DMS153 (cell line): Measurements from ENCODE around the gene ODF4.
A peak's percentile ranks its signal among the peaks of the same experiment; 100 is the strongest.
"Not testable (repeated sequence)": the region's sequence is repeated elsewhere in the genome, so short reads cannot be mapped to it uniquely, and the experiment has no call there.

Experiments
- DNase-seq: peaks from one replicate; lab custom pipeline; 2025; lab: John Stamatoyannopoulos, UW

The ODF4 gene

DNA sequence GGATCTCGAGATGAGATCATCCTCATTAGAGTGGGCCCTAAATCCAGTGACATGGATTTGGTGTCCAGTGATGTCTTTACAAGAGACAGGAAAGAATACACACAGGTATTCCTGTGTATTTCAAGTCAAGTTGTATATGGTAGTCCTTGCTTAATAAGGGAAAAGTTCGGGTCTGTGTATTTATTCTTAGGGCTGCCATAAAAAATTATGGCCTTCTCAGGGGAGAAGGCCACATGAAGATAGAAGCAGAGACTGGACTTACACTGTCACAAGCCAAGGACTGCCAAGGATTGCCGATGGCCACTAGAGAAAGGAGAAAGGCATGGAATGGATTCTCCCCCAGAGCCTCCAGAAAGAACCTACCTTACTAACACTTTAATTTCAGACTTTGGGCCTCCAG lies 28.6 kb downstream of the ODF4 start:
- no peak for DNase-seq

DNA sequence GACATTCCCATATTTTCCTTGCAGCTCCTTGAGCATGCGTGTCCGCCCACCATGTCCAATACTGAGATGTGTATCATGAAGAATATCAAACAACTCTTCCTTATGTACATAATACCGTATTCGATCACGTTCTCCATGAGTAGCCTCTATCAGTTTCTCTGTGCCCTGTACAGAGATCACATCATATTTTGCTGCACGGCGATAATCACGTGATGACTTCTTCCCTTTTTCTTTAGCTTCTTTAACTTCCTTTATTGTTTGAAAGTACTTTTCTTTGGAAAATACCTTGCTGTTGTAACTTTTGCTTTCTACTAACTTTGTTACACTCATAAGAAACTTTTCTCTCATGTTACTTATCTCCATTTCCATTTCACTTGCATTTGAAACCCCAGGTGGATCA lies 30.3 kb downstream of the ODF4 start:
- DNase-seq: no peak

DNA sequence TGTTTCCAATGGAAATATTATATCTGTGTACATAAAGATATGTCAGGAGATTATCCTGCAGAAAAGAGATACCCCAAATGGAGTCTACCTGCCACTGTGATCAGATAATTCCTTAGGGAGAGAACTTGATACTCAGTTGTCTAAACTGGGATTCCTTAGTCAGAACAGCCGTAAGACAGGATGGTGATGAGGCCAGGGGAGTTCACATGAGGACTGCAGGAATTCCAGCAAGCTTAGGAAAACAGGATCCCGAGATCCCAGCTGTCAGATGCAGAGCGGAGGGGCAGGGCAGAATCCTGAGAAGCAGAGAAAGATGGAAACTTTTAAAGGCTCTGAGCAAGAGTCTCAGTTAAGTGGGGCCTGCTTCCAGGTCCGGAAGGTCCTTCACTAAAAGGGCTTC lies 32.1 kb downstream of the ODF4 start:
- no peak for DNase-seq

DNA sequence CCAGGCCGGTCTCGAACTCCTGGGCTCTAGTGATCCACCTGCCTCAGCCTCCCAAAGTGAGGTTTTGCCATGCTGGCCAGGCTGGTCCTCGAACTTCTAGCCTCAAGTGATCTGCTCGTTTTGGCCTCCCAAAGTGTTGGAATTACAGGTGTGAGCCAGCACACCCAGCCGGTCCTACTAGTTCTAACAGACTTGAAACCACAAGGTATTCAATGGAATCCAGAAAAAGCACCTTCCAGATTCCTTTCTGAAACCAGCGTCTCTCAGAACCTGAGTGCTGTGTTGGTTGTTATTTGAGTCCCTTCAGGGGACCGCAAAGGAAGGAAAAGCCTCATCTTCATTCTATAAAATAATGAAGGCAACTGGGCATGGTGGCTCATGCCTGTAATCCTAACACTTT lies 32.8 kb downstream of the ODF4 start:
- no peak for DNase-seq

DNA sequence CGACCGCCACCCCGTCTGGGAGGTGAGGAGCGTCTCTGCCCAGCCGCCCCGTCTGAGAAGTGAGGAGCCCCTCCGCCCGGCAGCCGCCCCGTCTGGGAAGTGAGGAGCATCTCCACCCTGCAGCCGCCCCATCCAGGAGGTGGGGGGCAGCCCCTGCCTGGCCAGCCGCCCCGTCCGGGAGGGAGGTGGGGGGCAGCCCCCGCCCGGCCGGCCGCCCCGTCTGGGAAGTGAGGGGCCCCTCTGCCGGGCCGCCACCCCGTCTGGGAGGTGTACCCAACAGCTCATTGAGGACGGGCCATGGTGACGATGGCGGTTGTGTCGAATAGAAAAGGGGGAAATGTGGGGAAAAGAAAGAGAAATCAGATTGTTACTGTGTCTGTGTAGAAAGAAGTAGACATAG lies 34.2 kb downstream of the ODF4 start:
- not testable (repeated sequence) for DNase-seq

DNA sequence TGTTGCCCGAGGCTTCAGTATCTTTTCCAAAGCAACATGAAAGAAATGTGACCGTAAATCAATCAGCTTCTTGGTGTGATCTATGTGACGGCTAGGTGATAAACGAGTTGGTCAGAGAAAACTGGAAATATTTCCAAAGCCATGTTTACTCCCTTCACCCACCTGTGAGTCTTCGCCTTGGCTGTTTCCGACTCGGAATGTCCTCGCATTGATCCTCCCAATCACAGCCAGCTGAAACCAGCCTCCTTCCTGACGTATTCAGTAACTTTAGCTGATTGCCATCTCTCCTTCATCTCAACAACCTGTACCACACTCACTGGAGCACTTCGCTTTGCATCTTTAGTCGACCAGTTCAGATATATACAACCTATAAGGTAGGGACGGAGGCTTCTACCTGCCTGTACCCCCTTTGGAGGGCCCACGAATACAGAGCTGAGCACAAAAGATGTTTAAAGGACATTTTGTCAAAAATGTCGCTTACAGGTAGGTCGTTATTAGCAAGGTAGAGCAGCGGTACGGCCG lies 36.2 kb downstream of the ODF4 start:
- no peak for DNase-seq

DNA sequence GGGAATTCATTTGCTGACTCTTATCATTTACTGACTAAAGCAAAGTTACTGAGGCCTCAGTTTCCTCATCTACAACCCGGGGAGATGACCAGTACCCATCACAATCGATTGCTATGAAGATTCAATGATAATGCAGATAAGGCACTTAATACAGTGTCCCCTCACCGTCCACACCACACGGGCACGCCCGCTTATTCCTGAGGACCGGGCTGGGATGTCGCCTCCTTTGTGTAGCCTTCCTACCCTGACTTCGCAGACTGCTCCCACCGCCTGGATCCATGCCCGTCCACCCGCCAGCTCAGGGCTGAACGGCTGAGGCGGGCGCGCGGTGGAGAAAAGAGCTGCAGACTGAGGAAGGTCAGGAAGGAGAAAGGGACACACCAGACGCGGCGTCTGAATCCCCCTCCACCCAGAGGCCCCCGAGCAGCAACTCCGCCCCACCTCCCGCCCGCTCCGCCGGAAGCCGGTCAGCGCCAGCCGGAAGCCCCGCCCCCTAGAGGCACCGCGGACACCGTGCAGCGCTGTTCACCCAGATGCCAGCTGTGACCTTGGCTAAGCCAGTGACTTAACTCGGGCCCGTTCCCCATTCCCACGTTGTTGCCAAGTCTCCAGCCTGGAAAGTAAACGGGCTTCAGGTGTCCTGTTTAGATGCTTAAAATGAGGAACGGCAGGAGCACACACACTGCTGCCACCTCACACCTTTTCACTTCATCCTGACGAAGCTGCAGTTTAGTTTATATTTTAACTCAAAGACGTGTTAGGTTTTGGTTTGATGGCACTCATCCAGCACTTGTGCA lies 36.8 kb downstream of the ODF4 start, which contains the start of gene KRABD2:
Gene KRABD2, minus strand, starts transcription at position 434 of the 797 bp plus-strand sequence.
- DNase-seq: peak; percentile 29

DNA sequence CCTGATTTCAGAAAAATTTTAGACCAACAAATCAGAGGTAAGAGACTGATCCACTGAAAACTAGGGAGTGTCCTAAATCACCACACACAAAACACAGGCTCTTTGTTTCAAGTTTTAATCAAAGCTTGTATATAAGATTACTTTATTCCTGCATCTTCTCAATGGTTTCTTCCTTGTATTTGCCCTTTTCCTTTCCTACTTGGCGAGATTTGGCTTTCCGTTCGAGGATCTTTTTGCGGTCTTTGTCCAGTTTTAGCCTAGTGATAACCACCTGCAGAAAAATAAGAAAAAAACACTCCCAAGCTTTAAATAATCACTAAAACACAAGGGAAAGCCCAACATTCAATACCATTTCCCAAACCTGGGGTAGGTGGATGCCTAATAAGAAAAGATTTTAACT lies 37.8 kb downstream of the ODF4 start:
- no peak for DNase-seq

DNA sequence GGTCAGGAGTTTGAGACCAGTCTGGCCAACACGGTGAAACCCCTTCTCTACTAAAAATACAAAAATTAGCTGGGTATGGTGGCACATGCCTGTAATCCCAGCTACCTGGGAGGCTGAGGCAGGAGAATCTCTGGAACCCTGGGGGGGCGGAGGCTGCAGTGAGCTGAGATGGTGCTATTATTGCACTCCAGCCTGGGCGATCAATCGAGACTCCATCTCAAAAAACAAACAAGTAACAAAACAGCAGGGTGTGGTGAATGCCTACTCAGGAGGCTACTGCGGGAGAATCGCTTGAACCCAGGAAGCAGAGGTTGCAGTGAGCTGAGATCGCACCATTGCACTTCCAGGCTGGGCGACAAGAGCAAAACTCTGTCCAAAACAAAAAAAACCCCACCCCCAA lies 38.5 kb downstream of the ODF4 start:
- DNase-seq: not testable (repeated sequence)

DNA sequence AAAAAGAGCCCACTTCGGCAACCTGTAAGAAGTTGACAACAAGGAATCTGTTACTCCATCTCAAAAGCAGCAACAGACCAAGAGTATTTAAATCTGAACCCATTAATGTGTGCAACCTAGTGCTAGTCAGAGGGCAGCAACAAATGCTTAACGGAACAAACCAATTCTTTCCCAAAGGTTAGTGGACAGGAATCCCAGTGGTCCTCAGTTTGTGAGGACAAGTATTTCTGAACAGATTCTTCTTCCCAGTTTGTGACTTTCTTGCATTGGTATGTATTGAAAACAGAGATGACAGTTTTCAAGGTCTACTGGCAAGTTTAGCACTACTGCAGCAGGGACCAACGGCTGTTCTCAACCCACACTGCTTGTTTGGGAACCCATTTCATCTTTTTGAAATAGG lies 40.4 kb downstream of the ODF4 start:
- no peak for DNase-seq

DNA sequence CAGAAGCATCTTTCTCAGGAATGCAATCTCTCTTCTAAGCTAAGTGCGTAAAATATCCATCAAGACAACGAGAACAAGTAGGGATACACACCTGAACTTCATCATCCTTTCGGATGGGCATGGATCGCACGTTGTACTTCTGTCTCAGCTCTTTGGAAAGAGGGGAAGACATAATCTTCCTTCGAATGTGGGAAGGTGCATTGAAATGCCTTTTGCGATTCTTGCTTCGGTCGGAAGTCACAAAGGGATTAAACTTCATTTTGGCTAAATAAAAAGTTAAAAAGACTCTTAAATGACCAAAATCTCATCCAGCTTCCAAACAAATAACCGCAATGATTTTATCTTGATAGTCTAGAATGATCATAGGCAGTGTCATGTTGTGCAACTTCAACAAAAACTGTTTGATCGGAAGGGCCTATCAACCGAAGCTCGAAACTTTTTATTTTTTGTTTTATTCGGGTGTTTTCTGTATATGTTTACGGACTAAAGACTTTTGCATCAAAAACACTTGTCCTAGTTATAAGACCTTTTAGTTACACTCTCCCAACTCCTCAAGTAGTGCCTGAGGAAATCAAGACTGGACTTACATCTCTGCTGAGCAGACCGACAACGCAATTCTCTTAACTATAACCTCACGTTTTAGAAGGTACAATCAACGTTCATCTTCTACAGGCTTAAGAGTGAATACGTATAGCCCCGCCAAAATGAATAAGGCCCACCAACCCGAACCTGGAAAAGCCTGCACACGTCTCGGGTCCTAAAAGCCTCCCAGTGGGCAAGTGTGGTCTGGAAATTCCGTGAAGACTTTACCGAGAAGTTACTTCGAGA lies 42.6 kb downstream of the ODF4 start:
- no peak for DNase-seq

DNA sequence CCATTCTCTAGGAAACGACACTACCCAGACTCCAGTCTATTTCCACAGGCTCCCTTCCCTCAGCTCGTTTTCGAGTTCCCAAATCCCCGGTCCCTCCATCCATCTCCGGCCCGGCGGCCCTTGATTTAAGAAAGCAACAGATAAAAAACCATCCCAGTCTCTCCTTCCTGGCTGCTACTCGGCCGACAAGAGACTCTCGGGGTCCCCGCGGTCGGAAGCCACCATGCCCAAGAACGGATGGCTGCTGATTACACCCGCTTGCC lies 43.2 kb downstream of the ODF4 start:
- DNase-seq: no peak

DNA sequence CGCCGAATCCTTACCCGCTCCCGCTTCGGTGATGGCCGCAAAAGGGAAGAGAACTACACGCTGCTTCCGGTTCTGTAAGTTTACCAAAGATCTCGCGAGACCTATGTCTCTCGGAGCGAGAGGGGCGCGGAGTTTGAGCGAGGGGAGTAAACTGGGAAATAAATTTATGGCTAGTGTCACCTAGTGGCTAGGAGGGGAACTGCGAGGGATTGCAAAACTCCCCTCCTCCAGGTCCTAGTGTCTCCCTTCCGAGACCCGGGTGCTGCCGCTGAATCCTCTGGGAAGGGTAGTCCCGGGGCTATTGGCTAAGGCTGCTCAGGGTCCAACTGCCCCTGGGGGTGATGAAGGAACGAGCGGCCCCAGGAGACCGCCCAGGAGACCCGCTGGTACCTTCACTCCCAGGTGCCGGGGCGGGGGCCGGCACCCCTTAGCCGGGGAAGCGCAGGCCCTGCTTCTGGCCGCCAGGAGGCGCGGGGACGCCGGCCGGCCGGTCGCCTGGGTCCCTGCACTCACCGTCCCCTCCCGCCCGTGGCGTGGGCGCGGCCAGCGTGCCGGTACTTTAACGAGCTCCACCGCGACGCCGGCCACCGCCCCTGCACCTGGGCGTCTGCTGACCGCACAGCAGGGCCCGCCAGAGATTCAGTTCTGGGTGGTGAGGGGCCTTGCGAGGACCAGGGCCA lies 43.6 kb downstream of the ODF4 start, which contains the start of gene RPL26:
Gene RPL26, minus strand, starts transcription at position 51 of the 680 bp plus-strand sequence. CDS start 883 bp downstream, outside the sequence.
- peak; percentile 95 for DNase-seq

DNA sequence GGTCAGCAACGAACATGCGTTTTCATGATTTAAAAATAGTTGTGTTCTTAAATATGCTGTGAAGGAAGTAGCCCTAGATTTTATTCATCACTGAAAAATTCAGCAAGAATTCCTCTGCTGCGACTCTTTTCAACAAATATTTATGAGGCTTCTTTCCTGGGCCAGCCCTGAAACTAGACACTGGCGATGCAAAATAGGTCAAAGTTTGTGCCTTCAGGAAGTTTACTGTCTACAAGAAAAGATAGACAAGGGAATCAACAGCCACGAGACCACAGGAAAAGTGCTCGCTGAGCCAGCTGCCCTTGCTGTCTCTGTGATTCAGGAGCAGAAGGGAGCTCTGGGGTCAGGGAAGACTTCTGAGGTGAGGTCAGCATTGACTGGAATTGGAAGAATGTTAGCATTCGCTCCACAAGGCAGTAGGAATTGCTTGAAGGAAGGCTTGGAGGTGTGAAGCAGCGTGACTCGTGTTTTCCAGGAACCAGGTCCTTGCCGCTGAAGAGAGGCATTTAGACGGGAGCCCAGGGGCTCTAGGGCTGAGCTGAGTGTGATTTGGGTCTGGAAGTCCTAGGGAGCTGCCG lies 45.2 kb downstream of the ODF4 start:
- no peak for DNase-seq

DNA sequence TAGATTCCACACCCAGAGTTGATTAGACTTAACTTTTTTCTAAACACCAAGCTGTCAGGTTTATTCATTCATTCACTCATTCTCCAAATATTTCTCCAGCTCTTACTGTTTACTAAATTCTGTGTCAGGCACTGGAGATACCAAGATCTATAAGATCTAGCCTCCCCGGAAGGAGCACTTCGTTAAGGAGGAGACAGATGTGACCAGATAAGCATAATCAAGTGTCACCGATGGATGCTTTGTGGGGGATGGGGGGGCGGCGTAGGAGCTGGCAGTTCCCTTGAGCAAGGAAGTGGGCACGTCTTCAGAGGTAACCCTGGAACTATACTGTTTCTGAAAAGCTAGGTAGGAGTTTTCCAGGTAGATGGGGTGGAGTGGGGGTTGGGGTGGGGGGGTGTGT lies 47.2 kb downstream of the ODF4 start:
- DNase-seq: no peak

DNA sequence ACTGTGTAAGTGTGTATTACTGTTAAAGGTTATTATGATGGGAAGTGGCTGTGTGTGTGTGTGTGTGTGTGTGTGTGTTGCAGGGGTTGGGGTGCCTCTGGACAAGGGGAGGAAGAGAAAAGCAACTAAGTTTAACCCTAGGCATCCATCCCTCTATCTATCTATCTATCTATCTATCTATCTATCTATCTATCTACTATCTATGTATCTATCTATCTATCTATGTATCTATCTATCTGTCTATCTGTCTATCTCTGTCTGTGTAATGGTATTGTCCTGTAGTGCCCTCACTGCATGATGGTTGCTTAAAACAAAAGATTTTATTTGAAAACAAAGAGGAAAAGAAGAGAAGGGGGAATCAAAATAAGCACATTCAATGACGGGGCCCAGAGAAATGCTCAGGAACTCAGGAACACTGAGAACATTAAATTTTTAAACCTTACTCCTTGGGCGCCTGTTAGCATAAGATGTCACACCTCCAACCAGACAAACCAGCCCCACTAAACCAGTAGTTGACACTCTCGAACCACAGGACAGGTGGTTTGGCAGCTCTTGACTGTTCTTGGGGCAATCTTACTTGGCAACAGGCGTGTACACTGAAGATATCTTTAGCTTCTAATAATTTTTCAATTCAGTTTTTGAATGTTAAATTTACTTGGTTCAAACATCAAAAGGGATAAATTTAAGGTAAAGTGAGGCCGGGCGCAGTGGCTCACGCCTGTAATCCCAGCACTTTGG lies 48.4 kb downstream of the ODF4 start:
- no peak for DNase-seq

DNA sequence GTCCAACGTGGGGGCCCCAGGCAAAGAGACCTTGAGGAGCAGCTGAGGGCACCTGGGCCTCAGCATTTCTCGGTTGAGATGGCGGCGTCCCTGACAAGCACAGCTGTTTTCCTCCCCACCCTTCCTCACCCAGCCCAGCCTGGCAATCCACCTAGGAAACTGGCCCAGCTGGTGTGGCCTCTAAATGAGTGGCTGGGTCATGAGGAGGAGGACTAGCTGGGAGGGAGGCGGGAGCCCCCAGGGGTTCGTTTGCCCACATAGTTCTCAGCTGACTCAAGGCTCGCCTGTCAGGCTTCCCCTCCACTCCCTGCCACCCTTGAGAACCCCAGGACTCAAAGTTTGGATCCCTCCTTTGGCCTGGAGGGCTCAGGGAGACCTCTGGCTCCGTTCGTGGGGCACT lies 52.1 kb downstream of the ODF4 start:
- DNase-seq: no peak

DNA sequence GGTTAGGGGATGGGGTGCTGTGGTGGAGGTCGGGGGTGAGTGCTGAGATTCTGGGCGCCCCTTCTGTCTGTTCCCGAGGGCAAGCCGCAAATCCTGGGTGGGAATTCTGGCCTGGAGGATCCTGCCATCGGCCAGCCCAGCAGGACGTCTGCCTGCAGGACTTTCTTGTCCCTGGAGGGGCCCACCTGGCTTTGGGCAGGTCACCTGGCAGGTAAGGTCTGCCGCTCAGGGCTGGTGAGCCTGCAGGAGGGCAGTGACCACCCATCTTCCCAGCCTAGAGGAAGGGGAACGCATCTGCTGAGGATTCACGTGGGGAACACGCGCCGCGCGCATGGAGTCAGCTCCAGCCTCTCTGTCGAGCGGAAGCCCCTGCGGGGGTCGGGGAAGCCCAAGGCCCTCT lies 52.6 kb downstream of the ODF4 start:
- DNase-seq: no peak

DNA sequence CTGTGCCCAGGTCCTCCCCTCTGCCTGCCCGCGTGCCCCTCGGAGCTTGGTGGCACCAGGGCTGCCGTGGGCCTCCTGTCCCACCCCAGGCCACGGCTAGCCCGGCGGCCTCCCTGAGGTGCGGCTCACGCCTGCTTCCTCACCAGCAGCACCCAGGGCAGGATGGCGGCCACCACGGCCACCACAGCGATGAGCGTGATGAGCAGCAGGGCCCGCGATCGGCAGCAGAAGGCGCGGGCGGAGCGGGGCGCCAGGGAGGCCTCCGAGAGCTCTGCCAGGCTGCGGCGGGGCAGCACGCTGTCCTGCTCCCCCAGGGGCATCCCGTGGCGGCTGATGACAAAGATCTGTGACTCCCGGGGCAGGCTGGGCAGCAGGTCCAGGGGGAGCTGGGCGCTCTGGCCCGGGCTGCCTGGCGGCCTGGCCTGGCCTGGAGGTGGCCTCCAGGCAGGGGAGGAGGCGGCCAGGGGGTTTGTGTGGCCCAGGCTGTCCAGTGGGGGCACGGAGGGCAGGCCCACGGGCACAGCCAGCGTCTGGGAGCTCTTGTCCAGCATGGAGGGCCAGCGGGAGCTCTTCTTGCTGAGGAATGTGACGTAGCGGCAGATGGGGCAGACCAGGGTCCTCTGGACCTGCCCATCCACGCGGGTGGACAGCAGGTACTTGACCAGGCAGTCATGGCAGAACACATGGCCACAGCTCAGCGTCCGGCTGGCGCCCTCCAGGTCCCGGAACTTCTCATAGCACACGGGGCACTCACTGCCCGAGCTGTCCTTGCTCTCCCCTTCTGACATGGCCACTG lies 53.2 kb downstream of the ODF4 start:
- no peak for DNase-seq

DNA sequence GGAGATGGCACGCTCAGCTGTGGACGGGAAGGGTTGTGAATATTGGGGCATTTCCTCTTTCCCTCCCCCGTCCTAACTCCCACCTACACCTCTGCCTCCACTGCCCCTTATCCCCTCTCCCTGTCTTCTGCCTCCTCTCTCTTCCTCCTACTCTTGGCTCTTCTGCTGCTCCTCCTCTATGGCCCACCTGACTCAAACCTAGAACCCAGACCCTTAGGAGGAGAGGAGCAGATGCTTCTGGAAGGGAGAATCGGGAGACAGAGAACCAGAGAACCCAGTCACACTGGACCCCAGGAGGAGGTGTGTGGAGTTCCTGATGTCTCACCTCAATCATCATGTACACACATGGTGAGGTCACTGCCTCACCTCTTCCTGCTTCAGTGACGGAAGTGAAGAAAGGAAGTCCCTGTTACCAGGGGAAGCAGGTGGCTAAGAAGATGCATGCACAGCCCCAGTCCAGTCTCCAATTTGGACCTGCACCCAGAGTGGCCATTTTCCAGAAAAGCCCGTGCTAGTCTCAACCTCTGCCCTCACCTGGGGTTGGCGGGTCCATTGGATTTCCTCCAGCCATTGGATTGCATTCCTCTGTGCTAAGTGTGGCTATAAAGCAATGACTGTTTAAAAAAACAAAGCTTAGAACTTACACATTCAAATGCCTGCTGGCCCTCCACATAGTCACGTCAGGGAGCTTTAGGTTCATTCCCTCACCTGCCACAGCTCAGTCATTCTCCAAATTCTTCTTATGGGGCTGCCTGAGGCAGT lies 54.0 kb downstream of the ODF4 start:
- no peak for DNase-seq
